D341Med (cell line): Measurements from ENCODE around the gene FJX1.
"Not testable (repeated sequence)": the region's sequence is repeated elsewhere in the genome, so short reads cannot be mapped to it uniquely, and the experiment has no call there.

ENCODE experiments used
- DNase-seq: peaks from one replicate; pipeline ENCODE4 v3.0.0; 2012; ENCODE audit warnings: low spot score

FJX1 gene

GRCh38 chr11:35633827-35634423 is 15.7 kb downstream of the FJX1 start:
- no peak for DNase-seq

DNA sequence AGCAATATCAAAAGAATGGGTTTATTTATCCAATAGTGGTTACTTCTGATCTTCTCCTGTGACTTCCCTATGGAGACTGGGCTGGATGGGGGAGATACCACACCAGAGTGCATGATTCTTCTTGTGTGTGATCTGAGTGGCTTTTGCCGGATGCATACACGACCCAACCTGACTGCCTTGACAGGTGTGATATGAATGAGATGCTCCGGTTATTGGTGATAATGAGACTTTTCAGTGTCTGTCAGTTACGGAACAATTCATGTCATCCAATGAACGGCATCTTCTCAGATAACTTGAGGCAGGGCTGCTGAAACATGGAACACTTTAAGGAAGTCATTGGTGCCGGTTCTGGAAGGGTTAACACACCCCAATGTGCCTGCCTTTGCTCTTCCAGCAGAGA is 17.7 kb downstream of the FJX1 start:
- DNase-seq = no peak

GRCh38 chr11:35639591-35640179 is 21.4 kb downstream of the FJX1 start:
- DNase-seq = no peak

- no peak for DNase-seq
Observed at GRCh38 chr11:35641171-35641897, 23.1 kb downstream of the FJX1 start.

- no peak for DNase-seq
Observed at GRCh38 chr11:35641964-35642363, 23.7 kb downstream of the FJX1 start.

DNA sequence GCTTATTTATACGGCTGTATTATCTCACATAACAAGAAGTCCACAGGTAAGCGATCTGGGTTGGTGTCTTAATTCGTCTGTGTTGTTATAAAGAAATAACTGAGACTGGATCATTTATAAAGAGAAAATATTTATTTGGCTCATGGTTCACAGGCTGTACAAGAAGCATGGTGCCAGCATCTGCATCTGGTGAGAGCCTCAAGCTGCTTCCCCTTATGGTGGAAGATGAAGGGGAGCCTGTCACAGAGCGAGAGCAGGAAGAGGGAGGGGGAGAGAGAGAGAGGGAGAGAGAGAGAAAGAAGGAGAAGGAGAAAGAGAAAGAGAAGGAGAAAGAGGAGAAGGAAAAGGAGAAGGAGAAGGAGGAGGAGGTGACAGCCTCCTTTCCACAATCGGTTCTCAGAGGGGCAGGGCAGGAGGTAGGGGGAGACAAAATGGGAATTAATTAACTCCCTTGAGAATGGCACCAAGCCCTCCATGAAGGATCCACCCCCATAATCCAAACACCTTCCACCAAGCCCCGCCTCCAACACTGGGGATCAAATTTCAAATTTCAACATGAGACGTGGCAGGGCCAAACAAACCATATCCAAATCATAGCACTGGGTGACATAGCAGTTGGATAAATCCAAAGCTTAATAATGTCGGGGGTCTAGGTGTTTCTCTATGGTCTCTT is 29.3 kb downstream of the FJX1 start:
- no peak for DNase-seq

DNA sequence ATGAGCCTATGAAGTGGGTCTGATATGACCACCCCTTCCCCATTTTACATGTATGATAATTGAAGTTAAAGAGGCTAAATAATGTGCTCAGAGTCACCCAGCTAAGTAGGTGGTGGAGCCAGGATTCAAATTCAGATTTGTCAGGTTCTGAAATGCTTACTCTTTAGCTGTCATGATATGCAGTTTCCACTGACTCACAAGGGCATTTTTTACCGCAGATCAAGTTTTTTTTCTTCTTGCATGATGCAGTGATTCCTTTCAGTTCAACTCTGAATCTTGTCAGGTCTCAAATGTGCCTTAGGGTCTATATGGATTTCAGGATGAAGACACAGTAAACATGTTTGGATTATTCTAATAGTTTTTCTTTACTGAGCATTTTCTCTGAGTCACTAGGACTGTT is 31.7 kb downstream of the FJX1 start:
- DNase-seq = no peak

DNA sequence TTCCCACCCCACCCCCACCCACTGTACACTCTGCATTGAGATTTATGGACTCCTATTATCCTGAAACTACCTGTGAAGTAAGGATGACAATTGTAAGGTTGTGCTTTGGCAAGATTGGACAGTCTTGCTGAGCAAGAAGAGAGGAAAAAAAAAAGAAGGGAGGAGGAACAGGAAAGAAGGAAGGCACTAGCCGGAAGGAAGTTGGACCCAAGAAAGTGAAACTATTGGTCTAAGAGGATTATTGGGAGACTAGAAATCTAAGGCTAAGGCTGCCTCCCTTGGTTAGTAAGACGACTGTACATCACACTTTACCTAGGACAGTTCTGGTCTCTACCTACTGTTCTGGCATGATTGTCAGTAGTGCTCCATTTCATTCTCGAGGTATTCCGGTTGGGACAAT is 32.2 kb downstream of the FJX1 start:
- no peak for DNase-seq

DNA sequence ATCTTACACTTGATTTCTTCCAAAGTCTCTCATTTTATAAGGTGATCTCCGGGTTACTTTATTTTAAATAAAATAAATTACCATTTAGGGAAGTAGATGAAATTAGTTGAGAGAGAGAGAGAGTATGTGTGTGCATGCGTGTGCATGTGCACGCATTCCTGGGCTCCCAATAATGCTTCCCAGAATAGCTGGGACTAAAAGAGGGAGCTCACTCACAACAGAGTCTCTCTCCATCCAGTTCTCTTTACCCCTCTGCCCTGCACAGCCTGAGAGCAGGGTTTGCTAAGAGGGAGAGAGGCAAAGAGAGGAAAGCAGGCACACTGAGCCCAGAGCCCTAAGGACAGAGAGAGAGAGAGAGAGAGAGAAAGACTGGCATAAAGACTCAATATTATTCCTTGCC is 33.0 kb downstream of the FJX1 start:
- DNase-seq = no peak

DNA sequence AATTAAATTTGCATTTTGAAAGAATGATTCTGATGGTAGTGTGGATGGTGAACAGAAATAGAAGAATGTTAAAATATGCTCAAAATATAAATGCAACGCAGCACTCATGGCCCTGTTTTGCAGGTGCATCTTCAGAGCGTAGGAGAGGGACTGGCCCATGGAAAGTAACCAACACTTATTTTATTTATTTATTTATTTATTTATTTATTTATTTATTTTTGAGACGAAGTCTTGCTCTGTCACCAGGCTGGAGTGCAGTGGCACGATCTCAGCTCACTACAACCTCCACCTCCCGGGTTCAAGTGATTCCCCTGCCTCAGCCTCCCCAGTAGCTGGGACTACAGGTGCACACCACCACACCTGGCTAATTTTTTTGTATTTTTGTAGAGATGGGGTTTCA is 34.5 kb downstream of the FJX1 start:
- not testable (repeated sequence) for DNase-seq

- no peak for DNase-seq
Observed at GRCh38 chr11:35654711-35655110, 36.5 kb downstream of the FJX1 start.

DNA sequence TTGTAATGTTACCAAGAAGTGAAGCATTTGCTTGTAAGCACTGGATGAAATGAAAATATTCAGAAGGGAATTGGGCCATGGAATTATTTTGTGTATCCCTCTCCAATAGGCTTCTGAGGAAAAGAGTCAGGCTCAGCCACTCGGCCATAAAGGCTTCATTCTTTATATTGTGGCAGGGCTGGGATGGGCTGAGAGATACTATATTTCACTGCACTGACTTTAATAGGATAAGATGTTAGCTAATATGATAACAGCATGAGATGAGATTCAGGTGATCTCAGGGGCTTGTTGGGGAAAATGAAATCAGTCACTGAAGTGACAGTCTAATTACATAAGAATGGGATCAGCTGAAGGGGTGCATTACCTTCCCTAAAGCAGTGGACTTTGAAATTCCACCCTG is 37.0 kb downstream of the FJX1 start:
- no peak for DNase-seq

DNA sequence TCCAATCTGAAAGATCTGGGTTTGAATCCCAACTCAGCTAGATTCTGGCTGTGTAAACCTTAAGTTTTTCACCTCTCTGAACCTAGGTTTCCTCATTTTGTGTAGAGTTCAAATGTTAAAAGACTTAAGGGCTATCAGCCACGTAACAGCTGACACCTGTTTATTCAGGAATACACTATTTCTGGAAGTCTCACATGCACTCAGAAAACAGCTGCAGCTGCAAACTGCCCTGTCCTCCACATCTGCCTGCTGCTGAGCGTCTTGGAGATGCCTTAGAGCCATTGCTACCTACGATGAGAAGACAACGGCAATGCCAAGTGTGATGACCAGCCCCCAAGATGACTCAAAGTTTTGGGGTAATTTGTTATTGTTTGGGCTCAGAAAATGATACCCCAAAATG is 37.6 kb downstream of the FJX1 start:
- no peak for DNase-seq

DNA sequence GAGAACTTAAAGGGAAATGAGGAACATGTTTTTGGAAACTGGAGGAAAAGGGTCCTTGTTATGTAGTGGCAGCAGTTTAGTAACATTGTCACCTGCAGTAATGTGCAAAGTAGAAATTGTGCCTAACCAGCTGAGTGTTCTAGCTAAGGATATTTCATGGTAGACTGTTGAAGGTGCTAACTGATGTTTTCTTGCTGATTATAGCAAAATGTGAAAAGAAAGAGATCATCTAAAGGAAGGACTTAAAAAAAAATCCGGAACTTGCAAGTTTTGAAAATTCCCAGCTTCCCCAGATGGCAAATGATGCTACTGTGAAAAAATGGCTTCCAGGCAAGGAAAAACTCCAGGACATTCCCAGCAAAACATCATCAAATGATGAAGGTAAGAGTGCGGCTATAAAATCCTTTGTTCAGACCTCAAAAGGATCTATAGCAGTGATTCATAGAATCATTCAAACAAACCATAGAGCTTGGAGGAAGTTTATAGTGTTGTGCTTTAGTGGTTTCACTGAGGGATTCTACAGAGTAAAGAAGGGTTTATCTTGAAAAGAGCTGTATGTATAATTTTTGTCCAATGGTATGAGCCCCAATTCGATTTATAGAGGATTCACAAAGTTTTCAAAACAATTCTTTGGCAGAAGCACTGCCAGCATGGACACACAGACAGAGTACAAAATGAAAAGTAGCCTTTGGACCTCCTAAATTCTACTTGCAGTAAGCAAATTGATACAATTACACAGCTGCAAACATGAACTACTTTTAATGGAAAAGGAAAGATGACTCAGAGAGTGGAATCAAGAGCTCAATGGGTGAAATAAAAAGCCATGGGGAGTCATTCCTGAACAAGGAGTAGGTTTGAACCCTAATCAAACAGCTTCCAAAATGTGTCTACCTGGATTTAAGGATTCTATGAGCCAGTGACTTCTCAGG is 40.0 kb downstream of the FJX1 start:
- DNase-seq = no peak

- DNase-seq = no peak
Observed at GRCh38 chr11:35661534-35661933, 43.3 kb downstream of the FJX1 start.

DNA sequence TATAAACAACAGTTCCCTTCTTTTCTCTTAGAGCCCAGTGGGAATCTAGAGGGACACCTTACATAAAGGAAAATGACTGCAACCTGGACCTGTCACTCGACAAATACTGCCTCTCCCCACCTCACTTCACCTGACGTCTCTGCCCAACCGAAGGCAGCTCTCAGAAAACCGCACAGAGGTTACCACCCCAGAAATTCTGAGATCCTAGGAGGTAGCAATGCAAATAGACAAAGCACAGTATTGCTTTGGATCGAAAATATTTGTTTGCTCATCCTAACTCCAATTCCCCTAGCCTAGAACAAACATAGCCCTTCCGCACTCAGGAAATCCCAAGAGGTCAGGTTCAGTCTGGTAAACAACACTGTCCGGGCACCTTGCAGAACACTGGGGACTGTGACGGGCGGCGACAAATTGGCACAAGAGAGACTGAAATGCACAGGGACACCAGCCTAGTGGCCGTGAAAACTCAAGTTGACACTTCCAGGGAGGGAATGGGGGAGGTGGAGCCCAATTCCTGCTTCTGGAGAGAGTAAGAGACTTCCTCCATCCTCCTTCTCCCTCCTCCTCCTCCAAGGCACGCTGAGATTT is 43.9 kb downstream of the FJX1 start:
- DNase-seq = no peak

GRCh38 chr11:35662649-35663407 is 44.6 kb downstream of the FJX1 start, which contains the start of gene TRIM44:
Gene TRIM44, plus strand, starts transcription at chr11:35662775. Its CDS starts 337 bp downstream, at chr11:35663112.
- peak; percentile 84 for DNase-seq

DNA sequence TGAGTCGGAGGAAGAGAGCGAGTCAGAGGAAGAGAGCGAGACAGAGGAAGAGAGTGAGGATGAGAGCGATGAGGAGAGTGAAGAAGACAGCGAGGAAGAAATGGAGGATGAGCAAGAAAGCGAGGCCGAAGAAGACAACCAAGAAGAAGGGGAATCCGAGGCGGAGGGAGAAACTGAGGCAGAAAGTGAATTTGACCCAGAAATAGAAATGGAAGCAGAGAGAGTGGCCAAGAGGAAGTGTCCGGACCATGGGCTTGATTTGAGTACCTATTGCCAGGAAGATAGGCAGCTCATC is 45.1 kb downstream of the FJX1 start:
- no peak for DNase-seq

DNA sequence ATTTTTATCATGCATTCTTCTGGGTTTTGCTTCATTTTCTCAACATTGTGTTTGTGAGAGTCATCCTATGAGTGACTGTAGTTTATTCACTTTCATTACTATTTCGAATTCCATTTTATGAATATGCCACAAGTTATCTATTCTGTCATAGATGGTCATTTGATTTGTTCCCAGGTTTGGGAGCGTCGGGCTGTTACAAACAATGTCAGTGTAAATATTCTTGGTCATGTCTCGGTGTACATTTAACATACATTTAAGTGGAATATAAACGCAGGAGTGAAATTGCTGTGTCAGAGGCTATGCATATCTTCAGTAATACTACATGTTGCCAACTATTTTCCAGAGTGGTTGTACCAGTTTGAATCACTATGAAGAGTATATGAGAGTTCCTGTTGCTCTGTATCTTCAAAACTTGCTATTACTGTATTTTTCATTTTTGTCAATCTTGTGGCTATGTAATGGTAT is 46.7 kb downstream of the FJX1 start:
- no peak for DNase-seq

DNA sequence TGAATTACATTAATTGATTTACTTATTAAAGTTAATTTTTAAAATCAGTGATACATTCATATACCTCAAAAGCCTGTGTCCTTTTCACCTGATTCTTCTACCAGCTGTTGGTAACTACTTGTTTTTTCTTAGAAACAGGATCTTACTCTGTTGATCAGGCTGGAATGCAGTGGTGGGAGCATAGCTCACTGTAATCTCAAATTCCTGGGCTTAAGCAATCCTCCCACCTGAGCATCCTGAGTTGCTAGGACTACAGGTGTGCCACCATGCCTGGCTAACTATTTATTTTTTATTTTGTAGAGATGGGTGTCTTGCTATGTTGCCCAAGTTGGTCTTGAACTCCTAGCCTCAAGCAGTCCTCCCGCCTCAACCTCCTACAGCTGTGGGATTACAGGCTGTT is 49.0 kb downstream of the FJX1 start:
- no peak for DNase-seq

DNA sequence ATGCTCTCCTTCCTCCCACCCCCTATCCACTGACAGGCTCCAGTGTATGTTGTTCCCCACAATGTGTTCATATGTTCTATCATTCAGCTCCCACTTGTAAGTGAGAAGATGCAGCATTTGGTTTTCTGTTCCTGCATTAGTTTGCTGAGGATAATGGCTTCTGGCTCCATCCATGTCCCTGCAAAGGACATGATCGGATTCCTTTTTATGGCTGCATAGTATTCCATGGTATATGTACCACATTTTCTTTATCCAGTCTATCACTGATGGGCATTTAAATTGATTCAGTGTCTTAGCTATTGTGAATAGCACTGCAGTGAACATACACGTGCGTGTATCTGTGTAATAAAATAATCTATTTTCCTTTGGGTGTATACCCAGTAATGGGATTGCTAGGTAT is 50.1 kb downstream of the FJX1 start:
- DNase-seq = not testable (repeated sequence)
